GM21786 (cell line): ENCODE data around the gene TCOF1.

Experiments used
- ATAC-seq: cut with Tn5 transposase; IDR thresholded peaks from one replicate; pipeline ENCODE4 v1.9.1; 2021; ENCODE audit not compliant: unreplicated experiment

Gene TCOF1

DNA sequence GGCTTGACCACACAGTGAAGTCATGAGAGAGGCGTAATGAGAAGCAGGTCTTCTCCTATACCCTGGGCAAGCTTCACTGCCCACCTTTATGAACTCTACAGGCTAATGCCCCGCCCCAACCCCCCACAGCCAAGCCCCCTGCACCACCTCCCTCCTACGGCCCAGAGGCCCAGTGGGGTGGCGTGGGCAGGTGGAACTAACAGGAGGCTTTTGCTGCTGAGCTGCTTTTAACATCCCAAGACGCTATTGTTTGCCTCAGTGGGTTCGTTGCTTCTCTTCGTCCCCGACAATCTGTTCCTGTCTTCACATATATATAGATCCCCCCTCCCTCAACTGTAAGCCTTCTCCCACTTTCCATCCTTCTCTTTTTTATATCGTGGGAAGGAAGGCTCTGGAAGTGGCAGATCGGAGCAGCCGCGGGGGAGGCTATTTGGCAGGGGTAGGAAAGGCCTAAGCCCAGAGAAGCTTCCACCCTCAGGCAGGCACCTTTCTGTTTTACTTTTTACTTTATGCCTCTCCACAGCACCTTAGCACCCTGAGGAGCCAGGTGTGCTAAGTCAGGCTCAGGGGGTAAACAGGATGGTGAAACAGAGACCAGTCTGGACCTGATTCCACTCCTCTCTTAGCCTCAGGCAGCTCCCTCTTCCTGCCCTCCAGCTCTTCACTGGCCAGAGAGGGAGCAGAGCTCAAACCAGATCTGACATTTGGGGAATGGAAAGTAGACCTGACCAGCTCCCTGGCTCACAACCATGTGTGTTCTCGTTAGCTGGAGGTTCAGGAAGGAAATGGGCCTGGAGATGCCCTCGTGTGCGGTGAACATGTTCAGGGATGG is 28.7 kb downstream of the TCOF1 start:
- ATAC-seq = no peak

DNA sequence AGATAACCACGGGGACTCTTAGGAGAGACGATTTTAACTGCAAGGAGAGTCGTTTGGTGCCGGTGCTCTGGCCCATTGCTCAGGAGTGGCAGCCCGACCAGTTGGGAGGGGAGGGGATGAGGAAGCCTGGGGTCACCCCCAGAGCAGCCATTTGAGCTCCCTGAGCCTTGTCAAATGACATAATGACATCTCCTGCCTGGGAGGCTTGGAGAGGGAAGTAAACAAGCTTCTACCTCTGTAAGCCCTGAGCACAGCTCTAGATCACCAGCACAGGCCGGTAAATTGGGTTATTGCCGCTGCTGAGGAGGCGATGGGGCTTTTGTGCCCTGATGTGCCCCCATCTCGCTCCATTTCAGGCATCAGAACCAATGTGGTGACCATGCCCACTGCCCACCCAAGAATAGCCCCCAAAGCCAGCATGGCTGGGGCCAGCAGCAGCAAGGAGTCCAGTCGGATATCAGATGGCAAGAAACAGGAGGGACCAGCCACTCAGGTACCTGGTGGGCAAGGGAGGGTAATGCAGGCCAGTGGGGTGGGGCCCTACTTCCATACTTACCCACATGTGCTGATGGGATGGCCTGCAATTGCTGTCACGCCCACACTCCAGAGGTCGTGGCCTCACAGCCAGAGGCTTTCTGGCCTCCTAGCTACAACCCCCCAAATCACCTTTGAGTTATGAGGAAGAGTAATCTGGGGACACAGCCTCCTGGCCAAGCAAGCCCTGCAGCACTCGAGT is 32.2 kb downstream of the TCOF1 start:
- ATAC-seq = no peak

DNA sequence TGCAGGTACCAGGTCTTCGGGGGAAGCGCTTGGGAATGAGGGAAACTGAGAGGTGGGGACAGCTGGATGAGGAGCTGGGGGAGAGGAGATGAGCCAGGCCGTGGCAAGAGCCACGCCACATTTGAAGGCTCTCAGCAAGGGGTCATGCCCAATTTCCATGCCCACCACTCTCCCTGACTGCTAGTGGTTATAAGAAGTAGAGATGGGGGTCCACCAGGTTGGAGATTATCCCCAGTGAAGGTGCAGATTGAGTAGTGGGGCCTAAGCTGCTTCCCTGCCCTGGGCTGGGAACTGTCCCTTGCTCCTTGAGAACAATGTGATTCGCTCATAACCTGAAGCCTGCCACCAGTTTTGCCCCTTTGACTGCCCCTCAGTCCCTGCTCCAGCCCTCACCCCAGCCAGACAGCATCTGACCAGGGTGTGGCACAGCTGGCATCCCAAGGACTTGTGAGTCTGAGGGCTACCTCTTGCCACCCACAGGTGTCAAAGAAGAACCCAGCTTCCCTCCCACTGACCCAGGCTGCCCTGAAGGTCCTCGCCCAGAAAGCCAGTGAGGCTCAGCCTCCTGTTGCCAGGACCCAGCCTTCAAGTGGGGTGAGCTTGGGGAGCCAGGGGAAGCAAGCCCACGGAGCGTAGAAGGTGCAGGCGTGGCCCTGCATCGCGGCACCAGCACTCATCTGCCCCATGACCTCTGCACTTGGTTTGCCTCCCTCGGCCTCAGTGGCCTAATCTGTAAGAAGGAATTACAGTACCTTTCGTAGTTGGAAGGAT is 33.8 kb downstream of the TCOF1 start:
- no peak for ATAC-seq

DNA sequence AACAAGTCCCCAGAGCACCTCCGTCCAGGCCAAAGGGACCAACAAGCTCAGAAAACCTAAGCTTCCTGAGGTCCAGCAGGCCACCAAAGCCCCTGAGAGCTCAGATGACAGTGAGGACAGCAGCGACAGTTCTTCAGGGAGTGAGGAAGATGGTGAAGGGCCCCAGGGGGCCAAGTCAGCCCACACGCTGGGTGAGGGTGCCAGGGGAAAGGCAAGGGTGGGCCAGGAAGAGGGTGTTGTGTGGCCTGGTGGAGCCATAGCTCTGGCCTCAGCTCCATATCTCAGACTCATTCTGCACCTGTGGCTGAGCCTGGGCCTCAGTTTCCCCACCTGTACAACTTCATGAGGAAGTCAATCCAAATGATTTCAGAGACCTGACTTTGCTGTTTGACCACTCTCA is 34.5 kb downstream of the TCOF1 start:
- no peak for ATAC-seq

DNA sequence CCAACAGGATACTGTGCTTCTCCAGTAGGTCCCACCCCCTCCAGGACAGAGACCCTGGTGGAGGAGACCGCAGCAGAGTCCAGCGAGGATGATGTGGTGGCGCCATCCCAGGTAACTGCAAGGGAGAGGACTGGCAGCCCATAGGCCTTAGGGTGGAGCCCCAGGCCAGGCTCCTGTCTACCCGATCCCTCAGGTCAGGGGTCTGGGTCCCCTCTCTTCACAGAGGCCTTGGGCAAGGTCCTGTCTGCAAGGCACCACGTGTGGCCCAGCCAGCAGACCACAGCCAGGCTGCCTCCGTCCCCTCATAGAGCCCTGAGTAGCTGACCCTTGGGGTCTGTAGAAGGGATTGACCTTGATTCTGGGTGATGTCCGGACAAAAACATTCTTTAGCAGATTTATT is 35.2 kb downstream of the TCOF1 start:
- no peak for ATAC-seq

DNA sequence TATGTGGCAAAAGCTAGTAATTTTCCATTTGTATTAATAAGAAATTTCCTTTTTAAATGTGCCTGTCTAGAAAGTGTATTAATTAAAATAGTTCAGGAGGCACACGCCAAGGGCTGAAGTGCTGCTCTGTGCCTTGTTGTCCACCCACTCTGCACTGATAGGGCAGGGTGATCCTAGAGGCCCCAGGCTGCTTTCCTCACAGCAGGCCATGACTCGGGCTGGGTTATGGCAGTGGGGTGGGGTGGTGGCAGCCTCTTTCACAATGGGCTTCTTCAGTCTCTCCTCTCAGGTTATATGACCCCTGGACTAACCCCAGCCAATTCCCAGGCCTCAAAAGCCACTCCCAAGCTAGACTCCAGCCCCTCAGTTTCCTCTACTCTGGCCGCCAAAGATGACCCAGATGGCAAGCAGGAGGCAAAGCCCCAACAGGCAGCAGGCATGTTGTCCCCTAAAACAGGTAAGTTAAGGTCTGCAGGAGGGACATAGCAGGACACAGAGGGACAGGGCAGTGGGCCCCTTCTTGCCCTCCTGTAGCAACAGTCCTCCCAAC is 35.7 kb downstream of the TCOF1 start:
- ATAC-seq = no peak

DNA sequence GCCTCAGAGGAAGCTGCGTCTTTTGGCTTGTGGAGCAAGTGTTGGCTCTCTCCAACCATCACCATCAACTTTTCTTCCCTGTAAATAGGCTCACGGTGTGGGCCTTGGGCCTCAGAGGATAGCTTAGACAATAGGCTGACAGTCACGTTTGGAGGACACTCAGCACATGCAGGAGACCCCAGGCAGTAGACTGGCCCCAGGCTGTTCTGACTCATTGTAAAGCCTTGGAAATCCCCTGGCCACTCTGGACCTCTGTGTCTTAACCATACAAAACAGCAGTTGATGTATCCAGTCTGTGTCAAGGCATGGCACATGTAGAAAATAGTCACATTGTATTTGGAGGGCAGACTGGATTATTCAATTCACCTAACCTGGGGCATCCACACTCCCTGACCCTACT is 36.6 kb downstream of the TCOF1 start:
- no peak for ATAC-seq

DNA sequence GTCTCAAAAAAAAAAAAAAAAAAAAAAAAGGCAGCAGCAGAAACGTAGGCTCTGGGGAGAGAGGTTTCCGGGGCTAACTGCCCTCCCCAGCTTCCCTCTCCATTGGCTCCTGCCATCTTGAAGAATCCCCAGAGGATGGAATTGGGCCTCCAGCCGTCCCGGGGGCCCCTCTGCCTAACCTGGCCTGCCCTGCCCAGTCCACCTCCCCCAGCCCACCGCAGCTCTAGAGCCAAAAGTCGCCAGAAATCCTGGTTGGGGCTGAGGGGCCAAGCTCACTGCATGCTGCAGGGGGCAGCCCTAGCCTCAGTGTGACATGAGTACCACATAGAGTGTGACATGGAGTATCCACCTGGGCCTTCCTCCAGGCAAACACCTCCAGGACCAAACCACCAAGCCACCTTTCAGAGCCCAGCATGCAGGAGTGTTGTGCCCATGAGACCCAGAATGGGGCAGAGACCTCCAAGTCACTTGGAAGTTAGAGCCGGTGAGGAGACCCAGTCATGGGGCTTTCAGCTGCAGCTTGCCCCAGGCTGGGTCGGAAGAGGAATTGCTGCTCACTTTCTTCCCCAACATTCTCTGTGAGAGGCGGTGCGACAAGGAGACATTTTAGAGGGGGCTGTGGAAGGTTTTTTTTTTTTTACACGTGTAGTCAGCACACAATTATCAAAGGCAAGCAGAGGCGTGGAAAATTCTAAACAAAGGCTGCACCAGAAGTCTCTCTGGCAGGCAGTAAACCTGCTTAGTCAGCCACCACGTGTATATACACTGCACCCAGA is 37.6 kb downstream of the TCOF1 start:
- no peak for ATAC-seq

DNA sequence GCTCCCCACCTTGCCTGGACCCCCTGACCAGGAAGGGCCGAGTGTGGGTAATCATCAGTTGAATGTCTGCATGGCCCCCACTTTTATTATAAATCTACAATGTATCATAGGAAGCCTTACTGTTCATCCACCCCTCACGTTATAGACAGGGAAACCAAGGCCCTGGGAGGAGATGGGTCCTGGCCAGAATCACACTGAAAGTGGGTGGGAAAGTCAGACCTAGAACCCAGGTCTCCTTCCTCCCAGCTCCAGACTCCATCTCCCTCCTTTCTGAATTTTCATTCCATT is 38.1 kb downstream of the TCOF1 start:
- ATAC-seq = no peak

DNA sequence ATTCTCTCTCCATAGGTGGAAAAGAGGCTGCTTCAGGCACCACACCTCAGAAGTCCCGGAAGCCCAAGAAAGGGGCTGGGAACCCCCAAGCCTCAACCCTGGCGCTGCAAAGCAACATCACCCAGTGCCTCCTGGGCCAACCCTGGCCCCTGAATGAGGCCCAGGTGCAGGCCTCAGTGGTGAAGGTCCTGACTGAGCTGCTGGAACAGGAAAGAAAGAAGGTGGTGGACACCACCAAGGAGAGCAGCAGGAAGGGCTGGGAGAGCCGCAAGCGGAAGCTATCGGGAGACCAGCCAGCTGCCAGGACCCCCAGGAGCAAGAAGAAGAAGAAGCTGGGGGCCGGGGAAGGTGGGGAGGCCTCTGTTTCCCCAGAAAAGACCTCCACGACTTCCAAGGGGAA is 38.8 kb downstream of the TCOF1 start:
- ATAC-seq = no peak

DNA sequence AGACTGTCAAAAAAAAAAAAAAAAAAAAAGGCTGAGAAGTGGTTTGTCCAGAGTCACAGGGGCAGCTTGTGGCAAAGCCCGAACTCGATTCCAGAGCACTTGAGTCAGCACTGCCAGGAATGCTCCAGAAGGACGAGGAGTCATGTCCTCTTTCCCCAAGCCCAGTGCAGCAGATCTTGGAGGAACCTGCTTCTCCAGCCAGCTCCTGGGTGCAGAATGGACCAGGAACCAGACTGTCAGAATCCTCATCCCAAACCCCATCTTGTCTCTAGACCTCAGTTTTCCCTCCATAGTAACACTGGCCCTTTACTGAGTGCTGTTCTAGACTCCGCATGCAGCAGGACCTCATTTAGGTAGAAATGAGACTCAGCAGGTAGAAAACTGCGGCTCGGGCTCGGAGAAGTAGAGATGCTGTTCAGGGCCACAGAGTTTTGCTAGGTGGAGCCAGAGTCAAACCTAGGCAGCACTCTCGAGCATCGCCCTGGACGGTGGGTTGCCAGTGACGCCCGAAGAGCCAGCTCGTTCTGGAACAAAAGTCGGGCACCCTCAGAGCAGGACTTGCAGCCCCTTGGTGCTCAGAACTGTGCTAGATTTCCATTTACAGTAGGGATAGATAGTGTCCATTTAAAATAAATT is 39.8 kb downstream of the TCOF1 start:
- ATAC-seq = no peak

DNA sequence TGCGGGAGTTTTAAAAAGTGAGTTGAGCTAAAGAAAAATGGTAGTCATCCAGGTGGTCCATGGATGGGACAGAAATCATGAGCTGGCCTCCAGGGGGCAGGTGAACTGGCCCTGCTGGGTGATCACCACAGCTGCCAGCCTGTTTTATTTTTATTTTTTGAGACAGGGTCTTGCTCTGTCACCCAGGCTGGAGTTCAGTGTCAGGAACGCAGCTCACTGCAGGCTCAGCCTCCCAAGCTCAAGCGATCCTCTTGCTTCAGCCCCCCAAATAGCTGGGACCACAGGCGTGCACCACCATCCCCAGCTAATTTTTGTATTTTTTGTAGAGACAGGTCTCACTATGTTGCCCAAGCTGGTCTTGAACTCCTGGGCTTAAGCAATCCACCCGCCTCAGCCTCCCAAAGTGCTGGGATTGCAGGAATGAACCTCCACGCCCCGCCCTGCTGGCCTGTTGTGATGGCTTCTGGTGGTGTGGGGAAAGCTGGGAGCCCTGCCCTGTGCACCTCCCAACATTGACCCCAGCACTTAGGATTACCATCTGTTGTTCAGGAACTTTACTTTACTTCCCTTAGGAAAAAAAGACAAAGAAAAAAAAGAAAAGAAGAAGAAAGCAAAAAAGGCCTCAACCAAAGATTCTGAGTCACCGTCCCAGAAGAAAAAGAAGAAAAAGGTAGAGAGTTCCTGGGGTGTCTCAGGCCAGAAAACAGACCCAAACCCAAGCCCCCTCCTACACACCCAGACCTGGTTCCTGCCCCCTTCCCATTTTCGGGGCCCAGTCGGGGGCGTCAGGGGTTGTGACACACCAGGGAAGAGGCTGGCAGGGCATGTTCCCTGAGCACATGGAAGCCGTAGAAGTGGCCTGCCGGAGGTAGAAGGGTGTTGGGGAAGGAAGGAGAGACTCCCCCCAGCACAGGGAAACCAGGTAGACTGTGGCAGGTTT is 40.6 kb downstream of the TCOF1 start:
- ATAC-seq = no peak

DNA sequence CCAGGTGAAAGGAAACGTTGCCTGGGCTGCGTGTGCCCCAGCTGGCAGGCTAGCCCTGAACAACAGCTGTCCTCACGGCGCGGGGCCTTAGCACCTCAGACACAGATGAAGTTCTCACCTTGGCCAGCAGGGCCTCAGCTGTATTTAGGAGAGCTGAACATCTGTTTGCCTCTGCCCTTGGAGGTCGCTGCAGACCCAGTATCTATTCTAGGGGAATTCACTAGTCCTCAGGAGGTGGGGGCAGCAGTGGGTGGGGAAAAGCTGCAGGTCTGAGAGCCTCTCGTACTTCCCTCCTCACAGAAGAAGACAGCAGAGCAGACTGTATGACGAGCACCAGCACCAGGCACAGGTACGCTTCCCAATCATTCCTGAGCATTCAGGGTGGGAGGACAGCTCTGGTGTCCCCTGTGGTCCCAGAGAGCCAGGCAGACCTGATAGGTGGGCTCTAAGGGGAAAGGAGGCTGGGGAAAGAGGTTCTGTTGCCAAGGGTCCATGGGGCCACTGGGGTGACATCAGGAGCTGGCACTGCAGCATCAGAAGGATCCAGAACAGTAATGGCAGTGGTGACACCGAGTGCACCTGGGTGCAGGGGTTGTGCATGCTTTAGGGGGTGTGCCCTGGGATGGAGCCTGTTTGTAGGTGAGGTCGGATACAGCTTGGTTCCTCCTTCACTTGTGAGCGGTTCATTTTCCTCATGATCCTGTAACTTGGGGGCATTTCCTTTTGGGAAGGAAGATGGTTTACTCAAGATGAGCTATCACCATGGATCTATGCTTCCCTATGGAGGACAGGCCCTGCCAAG is 41.4 kb downstream of the TCOF1 start:
- ATAC-seq = peak; percentile 80

DNA sequence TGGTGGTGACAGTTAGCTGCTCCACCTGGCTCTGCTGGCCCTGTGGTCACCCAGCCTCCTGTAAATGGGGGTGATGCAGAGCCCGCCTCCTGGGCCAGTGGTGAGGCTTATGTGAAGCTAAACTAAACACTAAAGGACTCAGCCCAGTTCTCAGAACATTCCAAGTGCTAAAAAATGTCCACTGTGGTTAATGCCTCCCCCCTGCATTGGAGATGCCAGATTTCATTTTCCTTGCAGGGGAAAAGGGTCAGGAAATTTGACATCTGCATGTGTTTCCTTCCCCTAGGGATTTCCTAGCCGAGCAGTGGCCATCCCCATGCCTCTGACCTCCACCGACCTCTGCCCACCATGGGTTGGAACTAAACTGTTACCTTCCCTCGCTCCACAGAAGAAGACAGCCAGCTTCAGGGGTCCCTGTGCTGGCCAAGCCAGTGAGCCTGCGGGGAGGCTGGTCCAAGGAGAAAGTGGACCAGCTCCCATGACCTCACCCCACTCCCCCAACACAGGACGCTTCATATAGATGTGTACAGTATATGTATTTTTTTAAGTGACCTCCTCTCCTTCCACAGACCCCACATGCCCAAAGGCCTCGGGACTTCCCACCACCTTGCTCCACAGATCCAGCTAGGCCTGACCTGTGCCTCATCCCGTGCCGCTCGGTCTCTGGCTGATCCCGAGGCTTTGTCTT is 42.2 kb downstream of the TCOF1 start:
- ATAC-seq = no peak

DNA sequence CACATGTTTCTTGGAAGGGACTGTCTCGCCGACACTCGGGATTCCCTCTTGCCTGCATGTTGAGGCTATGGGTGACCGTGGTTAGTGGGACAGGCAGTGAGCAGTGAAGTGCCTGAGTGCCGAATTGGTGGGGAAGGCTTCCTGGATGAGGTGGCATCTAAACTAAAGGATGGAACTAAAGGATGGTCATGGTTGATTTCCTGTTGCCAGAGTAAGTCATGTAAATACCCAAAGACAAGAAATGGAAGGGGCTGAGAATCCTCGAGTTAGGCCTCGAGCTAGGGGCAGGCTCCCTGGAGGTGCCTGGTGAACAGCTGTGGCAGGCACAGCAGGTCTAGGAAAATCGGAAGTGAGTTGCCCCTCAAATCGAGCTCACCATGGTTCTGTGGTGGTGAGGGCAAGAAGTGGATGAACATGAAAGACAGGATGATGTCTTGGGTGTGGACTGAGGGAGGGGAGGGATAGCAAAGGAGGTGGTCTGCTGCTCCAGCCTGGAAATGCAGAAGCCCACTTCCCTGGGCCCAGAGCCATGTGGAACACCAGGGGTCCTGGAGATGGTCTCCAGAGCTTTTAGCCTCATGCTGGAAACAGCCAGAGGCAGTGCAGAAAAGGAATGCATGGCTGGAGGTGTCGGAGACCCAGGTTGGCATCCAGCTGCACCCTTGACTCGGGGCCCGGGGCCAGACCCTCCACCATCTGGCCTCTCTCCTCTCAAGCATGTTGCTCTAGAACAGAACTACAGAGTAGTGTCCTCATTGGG is 43.0 kb downstream of the TCOF1 start:
- ATAC-seq = no peak

DNA sequence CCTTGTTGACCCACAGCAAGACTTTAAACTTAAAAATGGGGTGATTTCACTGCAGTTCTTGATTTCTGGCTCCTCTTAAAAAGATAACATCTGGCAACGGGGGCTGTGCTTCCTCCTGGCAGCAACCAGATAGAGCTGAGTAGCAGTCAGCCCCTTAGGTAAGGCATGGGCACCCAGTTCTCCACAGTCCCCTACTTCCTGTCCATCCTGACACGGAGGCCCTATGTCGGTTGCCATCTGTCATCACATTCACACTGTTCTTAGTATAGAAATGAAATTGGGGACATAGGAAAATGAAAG is 43.5 kb downstream of the TCOF1 start:
- ATAC-seq = no peak
